OCI-LY7 (cell line): Measurements from ENCODE around the gene MYO1B.

ENCODE experiments used
- EZH2phosphoT487 ChIP-seq: fragments of 200-600 bp; sonication (generic); IDR thresholded peaks from 2 replicates; pipeline ENCODE4 v1.6.1; 2018; ENCODE audit warnings: low read depth, borderline replicate concordance, mild to moderate bottlenecking, mixed run types, antibody characterized with exemption, low read length, moderate library complexity, mixed read lengths
- TF ChIP-seq, protein P1 (sequence below): fragments of 200-600 bp; sonication (generic); conservative IDR thresholded peaks from 2 replicates; pipeline ENCODE4 v1.5.1; 2014; ENCODE audit warnings: mild to moderate bottlenecking, antibody characterized with exemption, low read length, moderate library complexity, mixed read lengths

GRCh38 chr2:191389288-191389687, 144.1 kb downstream of the MYO1B start:
- TF ChIP-seq, protein P1, sequence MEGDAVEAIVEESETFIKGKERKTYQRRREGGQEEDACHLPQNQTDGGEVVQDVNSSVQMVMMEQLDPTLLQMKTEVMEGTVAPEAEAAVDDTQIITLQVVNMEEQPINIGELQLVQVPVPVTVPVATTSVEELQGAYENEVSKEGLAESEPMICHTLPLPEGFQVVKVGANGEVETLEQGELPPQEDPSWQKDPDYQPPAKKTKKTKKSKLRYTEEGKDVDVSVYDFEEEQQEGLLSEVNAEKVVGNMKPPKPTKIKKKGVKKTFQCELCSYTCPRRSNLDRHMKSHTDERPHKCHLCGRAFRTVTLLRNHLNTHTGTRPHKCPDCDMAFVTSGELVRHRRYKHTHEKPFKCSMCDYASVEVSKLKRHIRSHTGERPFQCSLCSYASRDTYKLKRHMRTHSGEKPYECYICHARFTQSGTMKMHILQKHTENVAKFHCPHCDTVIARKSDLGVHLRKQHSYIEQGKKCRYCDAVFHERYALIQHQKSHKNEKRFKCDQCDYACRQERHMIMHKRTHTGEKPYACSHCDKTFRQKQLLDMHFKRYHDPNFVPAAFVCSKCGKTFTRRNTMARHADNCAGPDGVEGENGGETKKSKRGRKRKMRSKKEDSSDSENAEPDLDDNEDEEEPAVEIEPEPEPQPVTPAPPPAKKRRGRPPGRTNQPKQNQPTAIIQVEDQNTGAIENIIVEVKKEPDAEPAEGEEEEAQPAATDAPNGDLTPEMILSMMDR = no peak
- no peak for TF ChIP-seq EZH2phosphoT487
